ENCODE data around the gene DCTPP1.

The DCTPP1 gene

DNA sequence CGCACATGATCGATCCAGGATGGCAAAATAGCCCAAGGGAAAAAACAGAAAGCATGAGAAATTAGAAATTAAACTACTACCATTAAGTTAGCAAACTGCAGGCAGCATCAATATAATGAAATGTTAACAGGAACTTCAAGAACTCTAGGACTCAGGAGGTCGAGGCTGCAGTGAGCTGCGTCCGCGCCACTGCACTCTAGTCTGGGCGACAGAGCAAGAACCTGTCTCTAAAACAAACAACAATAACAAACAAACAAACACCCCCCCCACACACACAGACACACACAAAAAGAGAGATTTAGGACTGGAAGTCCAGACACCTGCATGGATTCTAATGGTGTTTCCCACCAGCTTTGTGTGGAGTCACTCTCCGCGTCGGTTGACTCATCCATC, 16.4 kb upstream of the DCTPP1 start:
- DNase-seq = no peak

DNA sequence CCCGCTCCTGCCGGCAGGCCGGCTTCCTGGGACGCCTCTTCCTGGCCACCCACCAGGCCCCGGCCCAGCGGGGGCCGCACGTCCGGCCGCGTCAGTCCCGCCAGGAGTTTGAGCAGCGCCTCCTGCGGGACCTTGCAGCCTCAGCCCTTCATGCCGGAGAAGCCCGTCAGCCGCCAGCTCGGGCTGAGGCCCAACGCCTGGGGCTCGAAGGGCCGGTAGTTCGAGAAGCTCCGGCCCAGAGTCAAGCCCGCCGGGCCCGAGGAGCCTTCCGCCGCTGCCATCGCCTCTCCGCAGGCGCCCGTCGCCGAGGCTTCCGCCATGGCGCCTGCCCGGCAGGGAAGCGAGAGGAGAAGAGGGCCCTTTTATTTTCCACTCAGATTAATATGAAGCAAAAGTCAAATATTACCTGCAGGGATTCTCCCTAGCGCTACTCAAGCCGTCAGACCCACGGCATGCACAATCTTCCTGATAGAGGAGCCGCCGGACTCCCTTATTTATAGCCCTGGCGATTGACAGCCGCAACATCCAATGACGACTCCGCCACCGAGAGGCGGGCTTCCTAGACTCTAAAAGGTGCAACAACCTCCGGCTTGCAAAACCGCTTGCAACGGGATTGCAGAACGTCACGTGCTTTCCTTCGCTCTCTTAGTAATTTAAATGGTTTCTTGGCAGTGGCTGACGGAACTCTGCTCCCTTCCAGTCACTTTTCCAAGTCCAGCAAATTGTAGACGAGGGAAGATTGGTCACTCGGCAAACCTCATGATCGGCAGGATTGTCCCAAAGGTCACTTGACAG, 15.8 kb upstream of the DCTPP1 start, which contains the start of gene SEPHS2:
TSS of gene SEPHS2 (minus strand) at position 467 of the 795 bp plus-strand sequence. CDS start at position 320, 147 bp downstream.
- DNase-seq = peak; percentile 96 to 98

GRCh38 chr16:30445149-30445407, 15.2 kb upstream of the DCTPP1 start:
- DNase-seq = no peak

GRCh38 chr16:30444231-30445148, 14.7 kb upstream of the DCTPP1 start:
- DNase-seq = peak in 1 of 2 experiments; percentile 47

DNA sequence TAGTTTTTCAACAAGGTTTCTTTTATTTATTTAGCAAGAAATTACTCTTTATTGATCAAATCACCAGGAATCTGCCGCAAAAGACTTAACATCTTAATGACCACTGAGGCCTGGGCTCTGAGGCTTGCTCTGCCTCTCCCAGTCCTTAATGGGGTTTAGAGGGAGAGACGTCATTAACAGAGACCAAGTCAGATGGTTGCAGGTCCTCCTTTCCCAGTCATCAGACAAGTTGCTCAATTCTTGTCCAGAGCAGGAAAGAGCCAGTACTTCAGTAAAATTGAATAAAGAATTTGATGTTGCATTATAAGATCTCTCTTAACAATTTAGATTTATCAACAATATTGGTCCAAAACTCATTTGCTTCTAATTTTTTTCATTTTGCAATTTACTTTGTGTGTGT, 13.8 kb upstream of the DCTPP1 start:
- peak in 1 of 2 experiments; percentile 4 for DNase-seq

DNA sequence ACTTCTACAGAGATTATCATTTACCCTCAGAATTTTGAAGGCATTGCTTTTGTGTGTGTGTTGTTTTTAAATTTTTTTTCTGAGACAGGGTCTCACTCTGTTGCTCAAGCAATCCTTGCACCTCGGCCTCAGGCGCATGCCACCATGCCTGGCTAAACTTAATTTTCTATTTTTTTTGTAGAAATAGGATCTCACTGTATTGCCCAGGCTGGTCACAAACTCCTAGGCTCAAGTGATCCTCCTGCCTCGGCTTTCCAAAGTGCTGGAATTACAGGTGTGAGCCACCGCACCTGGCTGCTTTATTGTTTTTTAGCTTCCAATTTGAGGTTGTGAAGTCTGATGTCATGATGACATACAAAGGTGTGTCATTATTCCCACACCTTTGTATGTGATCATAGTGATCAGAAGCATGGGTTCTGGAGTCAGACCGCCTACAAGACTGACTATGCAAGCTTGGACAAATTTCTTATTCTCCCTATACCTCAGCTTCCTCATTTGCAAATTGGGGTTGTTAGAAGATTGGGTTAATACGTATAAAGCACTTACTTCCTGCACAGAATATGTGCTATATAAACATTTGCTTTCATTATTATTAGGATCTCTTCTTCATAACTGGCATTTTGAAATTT, 10.0 kb upstream of the DCTPP1 start:
- DNase-seq = no peak

- no peak for DNase-seq
Measured at GRCh38 chr16:30438835-30439234, 9.0 kb upstream of the DCTPP1 start.

GRCh38 chr16:30437511-30438046, 7.7 kb upstream of the DCTPP1 start:
- peak; percentile 3 to 28 for DNase-seq

GRCh38 chr16:30434852-30435251, 5.0 kb upstream of the DCTPP1 start:
- no peak for DNase-seq

DNA sequence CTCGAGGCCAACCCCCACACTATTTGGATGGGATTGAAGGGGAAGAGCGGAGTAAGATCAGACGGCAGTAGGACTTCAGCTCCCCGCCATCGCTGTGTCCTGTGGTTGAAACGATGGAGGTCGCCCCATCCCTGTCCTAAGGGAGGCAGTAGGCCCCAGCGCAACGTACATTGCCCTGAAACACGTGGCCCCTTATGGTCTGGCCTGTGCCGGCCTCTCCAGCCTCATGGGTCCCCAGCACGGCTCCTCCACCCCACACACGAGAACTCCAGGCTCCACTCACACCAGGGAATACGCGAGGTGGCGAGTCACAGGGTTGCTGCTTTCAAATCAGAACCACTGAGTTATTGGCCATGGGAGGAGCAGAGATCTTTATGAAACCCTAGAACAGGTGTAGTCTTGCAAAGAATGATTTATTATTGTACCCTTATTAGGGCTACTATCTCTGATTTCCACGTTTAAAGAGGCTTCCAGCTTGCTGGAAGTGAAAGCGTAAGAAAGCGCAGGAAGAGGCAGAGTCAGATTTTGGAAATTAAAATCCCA, 669 bp upstream of the DCTPP1 start:
- DNase-seq = peak in 1 of 2 experiments; percentile 60

DNA sequence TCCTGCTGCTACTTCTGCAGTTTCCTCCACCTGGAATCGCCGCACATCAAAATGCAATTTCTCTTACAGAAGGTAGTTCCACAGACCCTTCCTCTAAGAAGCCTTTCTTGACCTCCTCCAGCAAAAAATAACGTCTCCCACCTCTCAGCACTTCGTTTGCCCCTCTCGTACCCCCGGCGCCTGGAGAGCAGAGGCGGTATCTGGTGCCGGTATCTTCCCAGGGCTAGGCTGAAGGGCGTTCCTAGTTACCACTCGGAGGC, 482 bp downstream of the DCTPP1 start:
- no peak for DNase-seq

DNA sequence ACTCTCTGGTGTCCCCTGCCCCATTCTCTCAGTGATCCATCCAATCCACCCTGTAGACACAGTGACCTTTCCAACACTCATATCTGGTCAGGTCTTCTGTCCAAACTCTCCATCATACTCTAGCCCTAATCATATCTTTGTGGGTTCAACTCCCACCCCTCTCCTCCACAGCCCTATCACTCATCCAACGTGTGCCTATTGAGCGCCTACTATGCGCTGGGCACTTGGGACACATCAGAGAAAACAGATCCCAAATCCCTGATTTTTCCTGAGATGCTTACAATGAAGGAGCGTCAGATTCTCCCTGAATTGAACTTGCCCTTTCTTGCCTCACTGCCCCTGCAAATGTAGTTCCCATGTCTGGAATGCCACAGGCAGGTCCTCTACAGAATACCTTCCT, 1.8 kb downstream of the DCTPP1 start:
- DNase-seq = no peak

- DNase-seq = no peak
Measured at GRCh38 chr16:30421010-30421409, 8.8 kb downstream of the DCTPP1 start.

GRCh38 chr16:30418350-30419181, 11.3 kb downstream of the DCTPP1 start:
- peak; percentile 5 to 28 for DNase-seq

- DNase-seq = peak; percentile 85 to 98
Measured at GRCh38 chr16:30417529-30418349, 12.1 kb downstream of the DCTPP1 start.

DNA sequence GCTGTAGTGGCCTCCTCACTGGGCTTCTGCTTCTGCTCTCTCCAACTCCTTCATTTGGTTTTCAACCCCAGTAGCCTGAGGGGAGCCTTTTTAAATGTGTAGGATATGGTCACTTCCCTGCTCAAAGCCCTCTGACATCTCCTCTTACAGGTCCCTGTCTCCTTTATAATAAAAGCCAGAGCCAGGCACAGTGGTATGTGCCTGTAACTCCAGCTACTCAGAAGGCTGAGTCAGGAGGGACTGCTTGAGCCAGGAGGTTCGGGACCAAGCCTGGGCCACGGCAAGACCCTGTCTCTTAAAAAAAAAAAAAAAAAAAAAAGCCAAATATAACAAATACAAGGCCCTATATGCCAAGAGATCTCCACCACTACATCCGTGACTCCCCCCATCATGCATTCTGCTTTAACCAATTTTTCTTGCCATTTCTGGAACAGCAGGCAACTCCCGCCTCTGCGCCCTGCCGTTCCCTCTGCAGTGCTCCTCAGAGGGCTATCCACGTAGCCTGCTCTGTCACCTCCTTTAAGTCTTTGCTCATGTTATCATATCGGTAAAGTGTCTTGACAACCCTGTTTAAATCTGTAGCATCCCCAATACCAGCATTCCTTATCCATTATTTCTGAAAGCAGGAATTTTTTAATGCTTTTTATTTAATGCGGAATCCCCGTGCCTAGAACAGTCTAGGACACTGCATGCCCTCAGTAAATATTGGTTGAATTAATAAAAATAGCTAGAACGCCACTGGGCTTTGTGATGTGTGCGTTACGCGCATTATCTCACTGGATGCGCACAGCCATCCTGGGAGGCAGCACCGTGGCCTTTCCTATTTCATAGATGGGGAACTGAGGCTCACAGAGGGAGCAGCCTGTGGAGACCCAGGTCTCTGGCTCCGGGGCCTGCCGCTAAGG, 13.0 kb downstream of the DCTPP1 start:
- no peak for DNase-seq

DNA sequence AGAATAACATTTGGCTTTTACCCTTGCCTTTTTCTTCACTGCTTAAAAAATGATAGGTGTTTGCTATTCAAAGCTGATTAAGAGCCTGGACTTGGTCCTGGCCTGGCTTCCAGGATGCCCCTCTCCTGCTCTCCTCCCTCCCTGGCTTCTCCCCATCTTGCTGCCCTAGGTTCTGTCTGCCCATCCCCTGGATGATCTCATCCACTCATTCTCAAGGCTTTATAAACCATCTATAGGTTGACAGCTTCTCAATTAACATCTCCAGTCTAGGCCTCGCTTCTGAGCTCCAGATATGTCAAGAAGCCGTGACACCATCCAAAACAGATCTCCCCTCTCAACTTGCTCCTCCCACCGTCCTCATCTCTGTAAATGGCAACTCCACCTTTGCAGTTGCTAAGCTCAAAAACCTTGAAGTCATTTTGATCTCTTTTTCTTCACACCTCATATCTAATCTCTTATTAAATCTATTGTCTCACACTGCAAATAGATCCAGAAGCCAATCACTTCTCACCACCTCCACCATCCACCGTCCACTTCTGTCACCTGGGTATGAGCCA, 13.7 kb downstream of the DCTPP1 start:
- DNase-seq = no peak

DNA sequence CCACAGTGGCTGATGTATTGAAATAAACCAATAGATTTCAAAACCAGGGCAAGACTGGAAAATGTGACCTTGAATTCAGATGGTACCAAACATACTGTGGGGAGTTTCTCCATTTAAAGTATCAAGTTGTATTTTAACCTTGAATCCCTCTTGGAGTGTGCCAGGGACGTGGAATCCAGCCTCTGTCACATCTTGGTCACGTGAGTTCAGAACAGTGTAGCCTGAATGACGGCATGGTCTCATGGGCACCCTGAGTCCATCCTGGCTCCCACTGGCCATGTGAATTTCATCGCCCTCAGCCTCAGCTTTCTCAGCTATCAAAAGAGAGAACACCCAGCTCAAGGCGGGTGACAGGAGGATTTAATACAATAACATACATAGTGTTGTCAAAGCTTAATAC, 15.7 kb downstream of the DCTPP1 start:
- no peak for DNase-seq

GRCh38 chr16:30413112-30413806, 16.6 kb downstream of the DCTPP1 start:
- no peak for DNase-seq
